ENCODE results near the gene PRKCA.

- TF ChIP-seq POLR2AphosphoS5 (IDR thresholded peaks at IDR 0.05; ENCODE audit: low read depth) (no peak), CTCF (IDR thresholded peaks at IDR 0.05; ENCODE audit: insufficient read depth, low read length) (no peak), REST (IDR thresholded peaks at IDR 0.05; ENCODE audit: insufficient replicate concordance, low read depth) (no peak), SPI1 (IDR thresholded peaks at IDR 0.05; ENCODE audit: borderline replicate concordance, low read depth) (no peak), GABPA (IDR thresholded peaks at IDR 0.05; ENCODE audit: low read depth) (no peak)
These were observed 236.4 kb downstream of the PRKCA start for GRCh38 chr17:66538776-66539175.

Data from HL-60 (cell line).